PFSK-1 (cell line): ENCODE data around the gene WFDC6. TPM values are rescaled to one million over a fixed set of nuclear protein-coding genes. Genes with fewer than 3 reads are reported as not detected.

Experiments used
- FOXP2 ChIP-seq: optimal IDR thresholded peaks from 2 replicates; pipeline ENCODE3; 2011; ENCODE audit warnings: borderline replicate concordance, control low read depth, inconsistent platforms; ENCODE audit not compliant: insufficient read depth; ENCODE audit errors: extremely low read length, extremely low read depth
- POLR2AphosphoS5 ChIP-seq: IDR thresholded peaks from 2 replicates; pipeline ENCODE4 v1.6.1; 2012; ENCODE audit warnings: low read depth, mild to moderate bottlenecking, control low read depth, low read length, moderate library complexity
- SIN3A ChIP-seq: IDR thresholded peaks from 2 replicates; pipeline ENCODE4 v1.6.1; 2012; ENCODE audit warnings: mild to moderate bottlenecking, low read length, moderate library complexity, borderline replicate concordance; ENCODE audit not compliant: insufficient read depth
- TAF1 ChIP-seq: IDR thresholded peaks from 2 replicates; pipeline ENCODE4 v1.6.1; 2012; ENCODE audit warnings: low read length, control low read depth, borderline replicate concordance; ENCODE audit not compliant: insufficient read depth
- polyA plus RNA-seq: library from polyadenylated mRNA; unstranded; fragments of >200 nt; gene quantifications from one replicate; pipeline ENCODE4 v1.2.1, GENCODE V29; 2012; ENCODE audit warnings: low read depth, missing spikeins; ENCODE audit not compliant: insufficient read length
- TF ChIP-seq, protein P1 (sequence below), 2 experiments: IDR thresholded peaks; 2 replicates each; pipeline versions ENCODE4 v1.6.1 to v1.8.0; 2011 to 2012; ENCODE audit warnings: low read depth in 2 of 2, low read length in 2 of 2, control low read depth in 1 of 2, inconsistent platforms in 1 of 2, mild to moderate bottlenecking in 1 of 2, moderate library complexity in 1 of 2; ENCODE audit not compliant: insufficient read depth in 1 of 2

Gene WFDC6
- polyA plus RNA-seq = not detected

- TF ChIP-seq TAF1 (no peak), POLR2AphosphoS5 (no peak), FOXP2 (no peak), SIN3A (no peak)
- TF ChIP-seq, protein P1, sequence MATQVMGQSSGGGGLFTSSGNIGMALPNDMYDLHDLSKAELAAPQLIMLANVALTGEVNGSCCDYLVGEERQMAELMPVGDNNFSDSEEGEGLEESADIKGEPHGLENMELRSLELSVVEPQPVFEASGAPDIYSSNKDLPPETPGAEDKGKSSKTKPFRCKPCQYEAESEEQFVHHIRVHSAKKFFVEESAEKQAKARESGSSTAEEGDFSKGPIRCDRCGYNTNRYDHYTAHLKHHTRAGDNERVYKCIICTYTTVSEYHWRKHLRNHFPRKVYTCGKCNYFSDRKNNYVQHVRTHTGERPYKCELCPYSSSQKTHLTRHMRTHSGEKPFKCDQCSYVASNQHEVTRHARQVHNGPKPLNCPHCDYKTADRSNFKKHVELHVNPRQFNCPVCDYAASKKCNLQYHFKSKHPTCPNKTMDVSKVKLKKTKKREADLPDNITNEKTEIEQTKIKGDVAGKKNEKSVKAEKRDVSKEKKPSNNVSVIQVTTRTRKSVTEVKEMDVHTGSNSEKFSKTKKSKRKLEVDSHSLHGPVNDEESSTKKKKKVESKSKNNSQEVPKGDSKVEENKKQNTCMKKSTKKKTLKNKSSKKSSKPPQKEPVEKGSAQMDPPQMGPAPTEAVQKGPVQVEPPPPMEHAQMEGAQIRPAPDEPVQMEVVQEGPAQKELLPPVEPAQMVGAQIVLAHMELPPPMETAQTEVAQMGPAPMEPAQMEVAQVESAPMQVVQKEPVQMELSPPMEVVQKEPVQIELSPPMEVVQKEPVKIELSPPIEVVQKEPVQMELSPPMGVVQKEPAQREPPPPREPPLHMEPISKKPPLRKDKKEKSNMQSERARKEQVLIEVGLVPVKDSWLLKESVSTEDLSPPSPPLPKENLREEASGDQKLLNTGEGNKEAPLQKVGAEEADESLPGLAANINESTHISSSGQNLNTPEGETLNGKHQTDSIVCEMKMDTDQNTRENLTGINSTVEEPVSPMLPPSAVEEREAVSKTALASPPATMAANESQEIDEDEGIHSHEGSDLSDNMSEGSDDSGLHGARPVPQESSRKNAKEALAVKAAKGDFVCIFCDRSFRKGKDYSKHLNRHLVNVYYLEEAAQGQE (IDR thresholded peaks at IDR 0.05; ENCODE audit: insufficient read depth in 1 of 2, low read depth in 2 of 2, low read length in 2 of 2) = no peak
Observed at GRCh38 chr20:45539382-45539781, at the start of gene WFDC6. Gene WFDC6, minus strand, starts transcription at chr20:45539482. Its CDS starts 75 bp downstream, at chr20:45539407.

GRCh38 chr20:45588800-45589199 lies 49.5 kb upstream of the WFDC6 start:
- TF ChIP-seq TAF1 (no peak), FOXP2 (no peak)
- TF ChIP-seq, protein P1 (IDR thresholded peaks at IDR 0.05; ENCODE audit: insufficient read depth in 1 of 2, low read depth in 2 of 2, low read length in 2 of 2) = no peak

GRCh38 chr20:45583502-45583901 lies 44.2 kb upstream of the WFDC6 start:
- TF ChIP-seq, protein P1 (IDR thresholded peaks at IDR 0.05; ENCODE audit: insufficient read depth in 1 of 2, low read depth in 2 of 2, low read length in 2 of 2) = no peak
- TF ChIP-seq POLR2AphosphoS5 = no peak
- TF ChIP-seq SIN3A = no peak
- TF ChIP-seq TAF1 = no peak
- TF ChIP-seq FOXP2 = no peak

DNA sequence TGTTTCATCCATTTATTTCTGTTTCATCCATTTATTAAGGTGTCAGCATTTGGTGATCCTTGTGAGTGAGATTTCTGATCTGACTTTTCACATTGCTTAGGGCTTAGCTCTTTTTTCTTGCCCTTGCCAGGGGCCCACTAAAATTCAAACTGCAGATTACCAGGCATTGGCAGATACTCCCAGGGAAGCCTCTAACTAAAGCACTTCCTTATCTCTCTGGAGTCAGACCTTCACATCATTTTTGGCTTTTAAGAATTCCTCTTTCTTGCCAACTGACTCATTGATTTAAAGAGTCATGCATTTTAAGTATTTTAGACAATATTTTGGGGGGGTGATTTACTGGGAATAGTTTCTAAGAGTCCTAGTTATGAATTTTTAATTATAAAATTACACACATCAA lies 42.4 kb upstream of the WFDC6 start:
- no peak for TF ChIP-seq FOXP2
- TF ChIP-seq SIN3A = no peak
- TF ChIP-seq TAF1 = no peak
- TF ChIP-seq, protein P1 (IDR thresholded peaks at IDR 0.05; ENCODE audit: insufficient read depth in 1 of 2, low read depth in 2 of 2, low read length in 2 of 2) = no peak
- TF ChIP-seq POLR2AphosphoS5 = no peak

DNA sequence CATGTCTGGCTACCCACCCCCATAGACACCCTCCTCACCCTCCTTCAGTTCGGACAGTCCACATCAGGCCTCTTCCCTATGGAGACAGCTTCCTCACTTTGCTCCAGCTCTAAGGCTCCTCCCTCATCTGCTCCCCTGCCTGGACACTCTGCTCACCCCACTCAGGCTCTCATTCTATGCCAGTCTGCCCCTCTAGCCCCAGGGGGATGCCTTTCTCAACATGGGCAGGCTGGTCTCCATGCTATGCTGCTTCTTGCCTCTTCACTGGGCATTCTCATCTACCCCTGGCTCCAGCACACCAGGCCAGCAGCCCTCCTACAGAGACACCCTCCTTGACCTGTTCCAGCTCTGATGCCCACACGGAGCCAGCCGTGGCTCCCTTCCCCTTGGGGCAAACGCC lies 39.9 kb upstream of the WFDC6 start, which contains the start of gene WFDC8:
Gene WFDC8, minus strand, starts transcription at position 101 of the 400 bp plus-strand sequence. Its CDS starts 37 bp downstream, at position 64.
- TF ChIP-seq TAF1 (no peak), FOXP2 (no peak), SIN3A (no peak), POLR2AphosphoS5 (no peak)
- TF ChIP-seq, protein P1 (IDR thresholded peaks at IDR 0.05; ENCODE audit: insufficient read depth in 1 of 2, low read depth in 2 of 2, low read length in 2 of 2) = no peak
